NCI-H2227 (cell line): Measurements from ENCODE around the gene FBXO24.
"Not testable (repeated sequence)": the region's sequence is repeated elsewhere in the genome, so short reads cannot be mapped to it uniquely, and the experiment has no call there.

Source experiments
- DNase-seq: peaks from one replicate; lab custom pipeline; 2025; ENCODE audit not compliant: unreplicated experiment; lab: John Stamatoyannopoulos, UW

The FBXO24 gene

GRCh38 chr7:100556541-100556940, 29.6 kb upstream of the FBXO24 start:
- DNase-seq: no peak

DNA sequence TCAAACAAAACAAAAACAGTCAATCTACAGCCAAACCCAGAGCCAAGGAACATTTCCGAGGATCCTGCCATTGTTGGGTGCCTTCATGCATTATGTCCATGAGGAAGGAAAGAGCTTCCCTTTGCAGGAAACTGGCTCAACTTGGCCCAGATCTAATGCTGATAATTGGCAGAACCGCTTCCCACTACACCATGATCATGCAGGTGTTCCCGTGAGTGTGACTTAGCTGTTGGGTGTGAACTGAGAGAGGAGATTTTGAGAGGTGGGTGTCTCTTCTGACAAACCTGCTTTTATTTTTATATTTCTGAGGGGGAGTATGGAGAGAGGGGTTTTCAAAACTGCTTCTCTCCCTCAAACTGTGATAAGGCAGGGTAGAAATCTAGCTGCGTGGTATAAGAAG, 27.0 kb upstream of the FBXO24 start:
- no peak for DNase-seq

GRCh38 chr7:100561491-100562194, 24.5 kb upstream of the FBXO24 start:
- no peak for DNase-seq

GRCh38 chr7:100562195-100563099, 23.7 kb upstream of the FBXO24 start:
- DNase-seq: no peak

GRCh38 chr7:100563100-100563564, 23.0 kb upstream of the FBXO24 start:
- DNase-seq: no peak

DNA sequence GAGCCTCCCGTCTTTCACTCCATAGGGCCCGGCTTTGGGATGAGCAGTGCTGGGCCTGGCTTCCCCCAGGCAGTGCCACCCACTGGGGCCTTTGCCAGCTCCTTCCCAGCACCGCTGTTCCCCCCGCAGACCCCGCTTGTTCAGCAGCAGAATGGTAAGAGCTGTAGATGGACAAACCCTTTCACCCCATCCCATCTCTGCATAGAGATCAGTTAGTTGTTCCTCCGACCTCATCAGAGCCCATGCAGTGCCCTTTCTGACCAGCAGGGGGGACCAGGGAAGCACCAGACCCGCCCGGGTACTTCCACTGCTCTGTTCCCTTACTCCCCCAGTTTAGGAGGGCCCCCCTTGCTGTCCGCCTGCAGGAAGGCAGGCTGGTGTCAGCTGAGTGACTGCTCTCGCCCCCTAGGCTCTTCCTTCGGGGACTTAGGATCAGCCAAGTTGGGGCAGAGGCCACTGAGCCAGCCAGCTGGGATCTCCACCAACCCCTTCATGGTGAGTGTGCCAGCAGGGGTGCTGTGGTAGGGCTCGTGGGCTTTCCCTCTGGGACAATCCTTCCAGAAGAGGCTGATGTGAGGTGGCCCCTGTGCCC, 22.2 kb upstream of the FBXO24 start:
- DNase-seq: peak; percentile 76

- DNase-seq: not testable (repeated sequence)
These were observed 21.7 kb upstream of the FBXO24 start for GRCh38 chr7:100564405-100564804.

DNA sequence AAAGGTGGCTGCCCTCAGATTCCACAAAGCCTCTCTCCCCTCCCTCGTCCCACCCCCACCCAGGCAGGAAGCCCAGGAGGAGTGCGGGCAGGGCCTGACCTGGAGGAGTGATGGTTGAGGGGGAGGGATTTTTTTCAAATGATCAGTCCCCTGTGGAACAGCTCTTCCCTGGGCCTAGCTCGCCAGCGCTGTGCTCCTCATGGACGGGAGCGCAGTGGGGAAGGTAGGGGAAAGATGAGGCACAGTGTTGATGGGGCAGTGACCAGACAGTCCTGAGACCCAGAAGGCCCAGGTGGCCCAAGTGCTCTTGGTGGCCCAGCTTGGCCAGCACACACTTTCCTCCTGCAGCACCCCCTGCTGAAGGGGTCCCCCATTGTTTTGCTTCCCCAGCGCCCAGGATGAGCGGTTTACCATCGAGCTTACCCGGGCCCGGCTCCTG, 21.0 kb upstream of the FBXO24 start:
- no peak for DNase-seq

DNA sequence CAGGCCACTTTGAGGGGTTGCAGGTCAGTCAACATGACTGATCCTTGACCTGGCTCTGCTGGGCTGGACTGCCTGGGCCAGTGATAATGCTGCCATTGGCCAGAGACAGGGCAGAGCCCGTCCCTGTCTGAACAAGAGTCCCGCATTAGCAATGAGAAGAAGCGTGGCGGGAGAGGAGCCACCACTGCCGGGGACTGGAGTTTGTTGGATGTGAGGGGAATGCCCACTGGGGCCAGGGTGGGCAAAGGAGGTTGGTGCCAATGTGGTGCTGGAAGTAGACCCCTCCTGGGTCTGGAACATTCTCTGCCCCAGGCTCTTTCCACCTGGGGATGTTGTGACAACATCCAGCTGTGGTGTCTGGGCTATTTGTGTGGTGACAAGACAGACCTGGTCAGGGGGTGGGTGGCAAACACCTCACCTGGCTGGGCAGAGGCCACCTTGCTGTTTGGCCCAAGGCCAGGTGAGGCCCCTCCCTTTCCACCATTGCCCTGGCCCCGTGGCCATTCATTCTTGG, 20.1 kb upstream of the FBXO24 start:
- no peak for DNase-seq

DNA sequence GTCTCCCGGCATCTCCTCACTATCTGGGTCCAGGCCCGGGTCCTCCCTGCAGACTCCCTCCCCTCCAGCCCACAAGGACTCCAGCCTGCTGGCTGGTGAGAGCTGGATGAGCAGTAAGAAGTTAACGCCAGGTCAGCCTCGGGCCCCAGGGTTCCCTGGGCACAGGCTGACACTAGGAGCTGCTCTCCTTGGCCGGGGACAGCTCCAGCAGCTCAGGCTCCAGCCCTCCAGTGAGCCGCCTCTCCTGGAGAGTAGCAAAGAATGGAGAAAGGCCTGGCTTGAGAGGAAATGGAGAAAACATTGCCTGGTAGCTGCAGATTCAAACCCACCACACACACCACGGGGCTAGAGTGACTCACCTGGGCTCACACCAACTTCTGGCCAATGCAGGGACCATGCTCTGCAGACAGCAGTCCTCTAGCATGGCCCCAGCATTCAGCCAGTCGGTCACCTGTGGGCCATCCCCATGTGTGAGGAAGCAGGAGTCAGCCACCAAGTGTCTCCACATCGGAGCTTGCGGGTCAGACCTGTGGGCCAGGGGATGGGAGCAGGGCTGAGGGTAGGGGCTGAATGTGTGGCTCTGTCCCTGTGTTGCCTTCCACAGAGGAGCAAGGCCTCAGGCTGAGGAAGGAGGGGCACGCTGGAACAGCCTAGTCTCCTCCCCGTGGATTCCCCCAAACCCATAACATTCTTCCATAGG, 18.9 kb upstream of the FBXO24 start:
- no peak for DNase-seq

- DNase-seq: peak; percentile 50
These were observed 18.4 kb upstream of the FBXO24 start for GRCh38 chr7:100567751-100568175.

DNA sequence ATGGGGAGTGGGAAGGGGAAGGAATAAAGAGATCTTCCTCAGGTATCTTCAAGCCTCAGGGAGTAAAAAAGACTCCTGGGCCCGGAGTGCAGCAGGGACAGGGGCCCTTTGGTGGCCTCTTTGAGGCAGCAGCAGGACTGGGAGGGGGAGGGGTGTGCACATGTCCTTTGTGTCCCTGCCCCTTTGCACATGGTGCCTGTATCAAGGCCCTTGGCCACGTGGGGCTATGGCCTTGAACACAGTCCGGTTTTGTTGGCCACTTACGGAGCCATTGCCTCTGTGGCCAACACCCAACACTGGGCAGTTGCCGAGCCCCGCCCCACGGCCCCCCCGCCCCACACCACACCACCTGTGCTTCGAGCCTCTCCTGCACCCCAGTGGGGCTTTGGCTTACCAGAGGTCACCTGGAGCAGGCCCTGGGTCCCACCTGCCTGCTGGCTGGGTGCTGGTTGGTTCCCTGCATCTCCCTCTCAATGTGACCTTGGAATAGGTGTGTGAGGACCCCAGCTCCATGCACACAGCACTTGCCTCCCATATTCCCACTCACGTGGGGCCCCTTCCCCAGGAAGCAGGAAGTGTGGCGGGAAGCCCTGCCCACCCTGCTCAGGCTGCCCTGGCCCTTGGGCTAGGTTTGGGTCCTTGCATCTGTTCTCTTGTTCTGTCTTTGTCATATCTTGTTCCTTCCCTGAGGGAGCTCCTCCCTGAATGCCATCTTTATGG, 17.8 kb upstream of the FBXO24 start:
- DNase-seq: no peak

DNA sequence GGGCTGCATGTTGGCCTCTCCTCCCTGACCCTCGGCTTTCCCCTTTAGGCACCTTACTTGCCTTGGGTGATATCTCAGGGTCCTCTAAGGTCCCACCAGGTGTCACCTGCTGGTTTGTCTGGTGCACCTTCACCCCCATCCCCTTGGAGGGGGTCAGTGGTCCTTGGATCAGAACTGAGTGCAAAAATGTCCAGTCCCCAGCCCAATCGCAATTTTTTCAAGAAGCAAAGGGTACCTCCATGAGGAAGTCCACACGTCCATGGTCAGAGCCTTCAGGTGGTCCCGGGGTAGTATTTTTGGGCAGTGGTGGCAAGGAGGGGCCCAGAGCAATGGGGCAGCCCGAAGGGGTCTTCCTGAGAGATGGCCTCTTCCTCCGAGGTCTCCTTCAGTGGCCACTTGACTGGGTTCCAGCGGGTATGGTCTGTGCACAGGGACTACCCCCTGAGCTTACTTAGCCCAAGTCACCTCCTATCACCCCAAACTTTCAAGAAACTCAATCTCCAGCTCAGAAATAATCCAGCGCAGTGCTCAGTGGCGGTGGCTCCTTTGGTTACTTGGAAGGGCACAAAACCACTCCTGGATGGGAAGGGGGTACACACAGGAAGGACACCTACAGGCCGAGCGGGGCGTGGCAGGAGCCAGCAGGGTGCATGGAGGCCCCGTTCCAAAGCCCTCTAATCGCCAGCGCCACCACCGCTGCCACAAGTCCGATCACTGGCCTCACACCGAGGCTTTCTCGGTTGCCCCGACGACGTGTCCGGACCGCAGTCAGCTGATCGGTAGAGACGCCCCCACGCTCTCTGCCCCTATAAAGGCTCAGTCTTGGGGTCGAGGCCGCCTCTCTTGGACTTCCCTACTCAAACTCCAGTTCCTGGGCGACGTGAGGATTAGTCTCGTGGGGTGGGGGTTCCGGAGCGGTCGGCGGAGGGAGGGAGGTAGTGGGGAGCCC, 17.0 kb upstream of the FBXO24 start:
- DNase-seq: no peak

- no peak for DNase-seq
These were observed 14.9 kb upstream of the FBXO24 start for GRCh38 chr7:100570954-100571828.

GRCh38 chr7:100571829-100572116, 14.4 kb upstream of the FBXO24 start:
- no peak for DNase-seq

GRCh38 chr7:100572281-100572948, 13.7 kb upstream of the FBXO24 start:
- no peak for DNase-seq

GRCh38 chr7:100572949-100573675, 13.0 kb upstream of the FBXO24 start:
- no peak for DNase-seq
